ENCODE results near the gene TOP2B. TPM values are rescaled to one million over a fixed set of nuclear protein-coding genes. Genes with fewer than 3 reads are reported as not detected.

The TOP2B gene, protein sequence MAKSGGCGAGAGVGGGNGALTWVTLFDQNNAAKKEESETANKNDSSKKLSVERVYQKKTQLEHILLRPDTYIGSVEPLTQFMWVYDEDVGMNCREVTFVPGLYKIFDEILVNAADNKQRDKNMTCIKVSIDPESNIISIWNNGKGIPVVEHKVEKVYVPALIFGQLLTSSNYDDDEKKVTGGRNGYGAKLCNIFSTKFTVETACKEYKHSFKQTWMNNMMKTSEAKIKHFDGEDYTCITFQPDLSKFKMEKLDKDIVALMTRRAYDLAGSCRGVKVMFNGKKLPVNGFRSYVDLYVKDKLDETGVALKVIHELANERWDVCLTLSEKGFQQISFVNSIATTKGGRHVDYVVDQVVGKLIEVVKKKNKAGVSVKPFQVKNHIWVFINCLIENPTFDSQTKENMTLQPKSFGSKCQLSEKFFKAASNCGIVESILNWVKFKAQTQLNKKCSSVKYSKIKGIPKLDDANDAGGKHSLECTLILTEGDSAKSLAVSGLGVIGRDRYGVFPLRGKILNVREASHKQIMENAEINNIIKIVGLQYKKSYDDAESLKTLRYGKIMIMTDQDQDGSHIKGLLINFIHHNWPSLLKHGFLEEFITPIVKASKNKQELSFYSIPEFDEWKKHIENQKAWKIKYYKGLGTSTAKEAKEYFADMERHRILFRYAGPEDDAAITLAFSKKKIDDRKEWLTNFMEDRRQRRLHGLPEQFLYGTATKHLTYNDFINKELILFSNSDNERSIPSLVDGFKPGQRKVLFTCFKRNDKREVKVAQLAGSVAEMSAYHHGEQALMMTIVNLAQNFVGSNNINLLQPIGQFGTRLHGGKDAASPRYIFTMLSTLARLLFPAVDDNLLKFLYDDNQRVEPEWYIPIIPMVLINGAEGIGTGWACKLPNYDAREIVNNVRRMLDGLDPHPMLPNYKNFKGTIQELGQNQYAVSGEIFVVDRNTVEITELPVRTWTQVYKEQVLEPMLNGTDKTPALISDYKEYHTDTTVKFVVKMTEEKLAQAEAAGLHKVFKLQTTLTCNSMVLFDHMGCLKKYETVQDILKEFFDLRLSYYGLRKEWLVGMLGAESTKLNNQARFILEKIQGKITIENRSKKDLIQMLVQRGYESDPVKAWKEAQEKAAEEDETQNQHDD (N-terminal part only)
- 100 to 1,000 TPM; 109 to 112 TPM for total RNA-seq

DNA sequence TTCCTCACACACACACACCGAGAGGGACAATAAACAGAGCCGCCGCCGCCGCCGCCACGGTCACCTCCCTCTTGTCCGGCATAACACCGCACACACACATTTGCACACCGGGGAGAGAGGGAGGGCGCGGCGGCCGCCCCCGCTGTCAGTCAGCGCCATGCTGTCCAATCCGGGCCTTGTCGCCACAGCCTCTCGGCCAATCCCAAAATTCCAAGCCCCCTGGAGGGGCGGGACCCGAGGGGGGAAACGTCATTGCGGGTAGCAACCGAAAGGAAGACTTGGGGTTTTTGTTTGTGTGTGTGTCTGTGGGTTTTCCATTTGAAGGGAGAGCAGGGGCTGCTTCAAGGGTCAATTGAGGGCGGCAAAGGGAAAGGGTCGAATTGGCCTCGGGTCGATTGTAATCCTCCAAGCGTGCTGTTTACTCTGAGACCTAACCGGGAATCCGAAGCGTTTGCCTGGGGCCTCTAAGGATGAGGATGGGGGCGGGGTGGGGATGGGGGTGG lies at the start of gene TOP2B:
TSS of gene TOP2B (minus strand) at position 96 of the 503 bp plus-strand sequence. CDS start 610 bp downstream, outside the sequence.
- ChIA-PET CTCF (no interaction called here), POLR2A (interaction anchor here (0.7 to 1.1 kb wide), 2 partner anchors 119 to 126 kb away, joined by 3 read pairs; partner anchors contain the start of gene NGLY1)

DNA sequence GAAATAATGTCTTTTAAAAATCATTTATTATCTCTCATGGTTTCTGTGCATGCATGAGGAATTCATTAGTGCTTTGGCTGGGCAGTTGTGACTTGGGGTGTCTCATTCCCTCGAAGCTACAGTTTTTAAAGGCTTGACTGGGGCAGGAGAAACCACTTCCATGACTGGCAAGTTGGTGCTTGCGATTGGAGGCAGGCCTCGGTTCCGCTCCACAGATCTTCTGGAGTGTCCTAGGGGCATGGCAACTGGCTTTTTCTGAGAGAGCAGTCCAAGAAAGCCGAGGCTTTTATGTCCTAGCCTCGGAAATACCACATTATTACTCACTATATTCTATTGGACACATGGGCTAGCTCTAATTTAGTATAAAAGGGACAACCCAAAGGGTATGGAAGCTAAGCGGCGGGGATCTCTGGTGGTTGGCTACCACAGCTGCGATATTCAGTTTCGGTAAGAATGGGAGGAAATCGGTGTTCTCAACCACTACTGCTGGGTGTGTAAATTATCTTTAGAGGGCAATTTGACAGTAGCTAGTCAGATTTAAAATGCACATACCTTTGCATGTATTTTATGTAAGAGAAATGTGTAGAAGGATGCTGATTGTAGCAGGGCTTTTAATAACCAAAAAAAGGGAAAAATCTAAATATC lies 48.8 kb upstream of the TOP2B start:
- POLR2A ChIA-PET: interaction anchor here (0.6 kb wide), 1 partner anchor 46 kb away, joined by 3 read pairs; no protein-coding TSS in a partner anchor

DNA sequence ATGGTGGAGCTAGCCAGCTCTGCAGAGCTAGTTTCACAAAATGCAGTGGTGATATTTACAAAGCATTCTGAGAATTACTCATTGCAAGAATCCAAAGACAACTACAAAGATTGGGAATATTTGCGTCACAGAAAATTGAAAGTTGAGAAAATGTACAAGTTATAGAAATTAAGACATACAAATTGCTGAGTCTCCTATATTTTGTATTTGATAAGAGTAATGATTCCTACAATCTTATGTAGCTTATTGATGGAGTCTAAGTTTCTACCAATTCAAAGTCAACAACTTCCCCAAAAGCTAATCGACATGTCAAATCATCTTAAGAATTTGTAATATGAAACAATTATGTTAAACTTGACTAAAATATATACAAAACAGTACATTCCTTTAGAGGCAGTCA lies 46.4 kb upstream of the TOP2B start:
- ChIA-PET CTCF (no interaction called here), POLR2A (no interaction called here)

More for the DNA sequence above, 48.8 kb upstream of the TOP2B start:
- CTCF ChIA-PET: no interaction called here

DNA sequence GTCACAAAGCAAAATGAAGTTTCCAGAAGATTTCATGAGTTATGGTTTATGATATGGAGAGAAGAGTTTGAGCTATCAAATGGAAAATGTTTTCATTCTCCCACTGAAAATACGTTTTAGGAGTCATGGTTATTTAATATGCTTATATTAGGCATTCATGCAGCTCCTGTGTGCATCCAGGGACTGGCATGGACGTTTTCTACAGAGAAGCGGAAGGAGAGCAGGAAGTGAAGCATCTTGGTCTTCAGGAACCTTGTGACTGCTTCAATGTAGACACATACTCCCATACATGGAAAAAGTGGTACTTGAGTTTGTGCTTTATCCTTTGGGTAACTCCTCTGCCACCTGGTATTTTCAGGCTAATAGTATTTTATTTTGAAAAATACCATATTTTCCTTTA lies 43.3 kb upstream of the TOP2B start:
- CTCF ChIA-PET: no interaction called here
- POLR2A ChIA-PET: no interaction called here

DNA sequence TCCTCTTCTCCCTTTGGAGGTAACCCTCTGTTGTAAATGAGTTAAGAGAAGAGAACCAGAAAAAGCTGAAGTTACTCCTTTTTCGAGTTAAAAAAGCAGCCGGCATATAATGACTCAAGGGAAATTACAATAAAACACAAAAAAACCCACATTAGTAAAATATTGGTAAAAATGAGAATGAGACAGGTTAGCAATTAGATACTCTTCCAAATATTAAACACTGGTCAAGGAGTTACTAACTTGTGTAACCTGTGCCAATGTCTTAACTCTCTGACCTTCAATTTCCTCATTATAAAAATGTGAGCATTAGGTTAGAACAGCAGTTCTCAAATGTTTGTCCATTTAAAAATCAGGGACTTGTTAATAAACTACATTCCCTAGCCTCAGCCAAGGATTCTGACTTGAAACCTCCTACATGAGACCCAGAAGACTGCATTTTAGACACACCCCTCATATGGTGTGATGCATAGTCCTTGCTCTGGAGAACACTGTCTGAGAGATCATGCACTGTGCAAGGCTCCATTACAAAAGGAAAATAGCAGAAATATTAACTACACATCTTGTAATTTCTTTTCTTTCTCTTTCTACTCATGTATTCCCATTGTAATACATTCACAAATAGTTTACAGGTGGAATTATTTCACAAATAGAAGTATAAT lies 42.7 kb upstream of the TOP2B start:
- ChIA-PET POLR2A (no interaction called here), CTCF (no interaction called here)

DNA sequence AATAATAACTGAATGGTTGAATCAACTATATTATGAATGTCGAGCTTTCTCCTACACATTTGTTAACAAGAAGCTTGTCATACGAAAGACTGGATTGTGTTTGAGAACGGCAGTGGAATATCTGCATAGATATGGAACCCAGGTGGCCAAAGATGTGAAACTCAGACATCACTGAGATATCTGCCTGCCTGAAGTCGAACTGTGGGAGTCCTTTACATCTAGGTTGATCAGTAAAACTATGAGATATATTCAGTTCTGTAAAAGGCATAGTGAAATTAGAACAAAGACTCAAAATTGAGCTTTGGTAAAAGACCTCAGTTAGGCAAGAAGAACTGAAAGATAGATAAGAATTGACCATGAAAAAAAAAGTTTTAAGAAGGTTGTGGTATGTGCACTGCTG lies 41.5 kb upstream of the TOP2B start:
- ChIA-PET CTCF (interaction anchor here (0.6 kb wide), 1 partner anchor 111 kb away, joined by 3 read pairs; no protein-coding TSS in a partner anchor), POLR2A (no interaction called here)

DNA sequence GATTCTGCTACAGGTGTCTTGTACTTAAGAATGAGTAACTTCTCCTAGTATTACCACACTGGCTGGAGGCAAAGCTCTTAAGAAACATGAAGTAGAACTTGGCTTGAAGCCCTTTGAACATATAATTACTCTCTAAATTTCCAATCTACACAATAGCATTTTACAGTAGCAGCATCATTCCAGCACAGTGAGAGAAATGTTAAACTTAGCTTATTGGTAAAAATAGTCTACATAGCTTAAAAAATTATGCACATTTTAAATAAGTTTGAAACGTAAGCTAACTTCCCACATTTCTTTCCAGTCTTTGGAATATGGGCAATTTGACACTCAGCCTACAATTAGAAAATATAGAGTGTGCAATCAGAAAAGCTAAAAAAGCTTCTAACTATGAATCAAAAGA lies 32.8 kb upstream of the TOP2B start:
- POLR2A ChIA-PET: no interaction called here
- CTCF ChIA-PET: no interaction called here

DNA sequence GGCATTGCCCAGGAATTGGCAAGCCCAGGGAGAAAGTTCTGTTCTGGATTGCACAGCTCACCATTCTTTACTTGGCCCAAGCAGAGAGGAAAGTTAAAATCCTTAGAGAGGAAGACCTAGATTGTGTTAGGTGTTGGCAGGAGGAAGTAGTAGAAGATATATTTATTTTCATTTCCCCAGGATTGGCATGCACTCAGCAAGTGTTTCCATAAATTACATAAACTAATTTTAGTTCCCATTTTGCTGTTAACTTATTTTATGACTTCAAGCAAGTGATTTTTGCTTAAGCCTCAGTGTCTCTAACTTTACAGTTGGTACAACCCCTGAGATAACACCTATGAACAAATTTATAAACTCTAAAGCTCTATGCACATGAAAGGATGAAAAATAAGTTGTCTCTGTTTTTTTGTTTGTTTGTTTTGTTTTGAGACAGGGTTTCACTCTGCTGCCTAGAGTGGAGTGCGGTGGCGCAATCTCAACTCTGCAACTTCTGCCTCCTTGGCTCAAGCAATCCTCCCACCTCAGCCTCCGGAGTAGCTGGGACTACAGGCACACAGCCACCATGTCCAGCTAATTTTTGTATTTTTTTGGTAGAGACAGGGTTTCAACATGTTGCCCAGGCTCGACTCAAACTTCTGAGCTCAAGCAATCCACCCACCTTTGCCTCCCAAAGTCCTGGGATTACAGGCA lies 31.2 kb upstream of the TOP2B start:
- ChIA-PET CTCF (interaction anchor here (0.7 kb wide), 1 partner anchor 9 kb away, joined by 4 read pairs; no protein-coding TSS in a partner anchor), POLR2A (no interaction called here)

DNA sequence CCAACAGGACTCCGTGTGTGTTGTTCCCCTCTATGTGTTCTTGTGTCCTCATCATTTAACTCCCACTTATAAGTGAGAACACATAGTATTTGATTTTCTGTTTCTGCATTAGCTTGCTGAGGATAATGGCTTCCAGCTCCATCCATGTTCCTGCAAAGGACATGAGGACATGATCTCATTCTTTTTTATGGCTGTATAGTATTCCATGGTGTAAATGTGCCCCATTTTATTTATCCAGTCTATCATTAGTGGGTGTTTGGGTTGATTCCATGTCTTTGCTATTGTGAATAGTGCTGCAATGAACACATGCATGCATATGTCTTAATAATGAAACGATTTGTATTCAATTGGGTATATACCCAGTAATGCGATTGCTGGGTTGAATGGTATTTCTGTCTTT lies 28.5 kb upstream of the TOP2B start:
- CTCF ChIA-PET: no interaction called here
- POLR2A ChIA-PET: no interaction called here

DNA sequence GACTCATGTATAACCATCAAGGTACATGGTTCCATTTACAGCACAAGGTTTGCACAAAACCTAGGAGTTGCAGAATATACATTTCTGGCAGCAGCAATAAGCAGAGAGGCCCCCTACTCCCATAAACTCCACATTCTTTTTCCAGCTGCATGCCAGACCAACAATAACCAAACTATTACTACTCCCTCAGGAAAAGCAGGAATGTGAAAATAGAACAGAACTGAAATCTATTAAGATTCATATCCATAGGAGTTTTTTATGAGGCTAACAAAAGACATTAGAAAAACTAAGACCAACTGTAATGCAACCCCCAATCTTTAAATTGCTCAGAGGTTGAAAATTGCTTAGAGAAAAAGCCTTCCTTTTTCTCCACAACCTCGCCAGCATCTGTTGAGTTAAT lies 27.6 kb upstream of the TOP2B start:
- CTCF ChIA-PET: no interaction called here
- POLR2A ChIA-PET: no interaction called here

DNA sequence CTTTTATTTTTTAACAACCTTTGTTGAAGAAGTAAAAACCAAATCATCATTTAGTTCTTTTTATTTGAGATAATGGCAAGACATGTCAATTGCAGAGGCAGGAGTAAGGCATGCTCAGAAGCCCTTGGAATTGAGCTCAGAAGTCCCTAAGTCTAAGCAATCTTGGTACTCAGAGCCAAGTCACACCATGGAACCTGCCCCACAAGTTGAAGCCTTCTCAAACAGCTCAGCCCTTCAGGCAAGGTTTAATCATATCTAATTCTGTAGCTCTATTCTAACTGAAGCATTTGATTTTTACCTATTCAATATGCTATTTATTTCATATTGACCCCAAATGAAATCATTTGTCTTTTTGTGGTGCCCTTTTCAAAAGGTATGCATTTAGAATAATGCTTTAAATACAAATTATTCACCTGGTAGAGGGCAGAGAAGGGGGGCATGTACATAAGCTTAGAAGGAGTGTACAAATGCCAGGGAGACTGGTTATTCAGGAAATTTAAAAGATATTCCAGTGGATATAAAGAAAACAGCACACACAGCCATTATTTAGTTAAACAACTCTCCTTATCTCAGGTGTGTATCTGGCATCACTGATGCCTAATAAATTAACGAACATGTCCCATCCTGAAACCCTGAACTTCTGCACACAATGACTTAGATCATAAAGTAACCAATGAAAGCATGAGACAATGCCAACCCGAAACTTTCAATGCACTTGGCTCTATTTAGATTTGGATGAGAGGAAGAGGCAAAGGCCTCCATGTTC lies 26.2 kb upstream of the TOP2B start:
- POLR2A ChIA-PET: no interaction called here
- CTCF ChIA-PET: interaction anchor here (0.5 kb wide), 1 partner anchor 63 kb away, joined by 6 read pairs; no protein-coding TSS in a partner anchor

DNA sequence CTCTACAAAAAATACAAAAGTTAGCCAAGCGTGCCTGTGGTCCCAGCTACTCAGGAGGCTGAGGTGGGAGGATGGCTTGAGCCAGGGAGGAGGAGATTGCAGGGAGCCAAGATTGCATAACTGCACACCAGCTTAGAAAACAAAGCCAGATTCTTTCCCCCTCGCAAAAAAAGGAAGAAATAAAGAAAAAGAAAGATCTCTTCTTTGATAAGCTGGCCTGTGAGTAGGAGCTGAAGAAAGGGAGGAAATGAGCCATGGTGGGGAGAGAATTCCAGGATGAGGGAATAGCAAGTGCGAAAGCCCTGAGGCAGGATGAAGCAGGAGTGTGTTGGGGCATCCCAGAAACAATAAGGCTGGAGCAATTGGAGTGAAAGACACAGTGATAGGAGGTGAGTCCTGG lies 24.5 kb upstream of the TOP2B start:
- POLR2A ChIA-PET: no interaction called here

DNA sequence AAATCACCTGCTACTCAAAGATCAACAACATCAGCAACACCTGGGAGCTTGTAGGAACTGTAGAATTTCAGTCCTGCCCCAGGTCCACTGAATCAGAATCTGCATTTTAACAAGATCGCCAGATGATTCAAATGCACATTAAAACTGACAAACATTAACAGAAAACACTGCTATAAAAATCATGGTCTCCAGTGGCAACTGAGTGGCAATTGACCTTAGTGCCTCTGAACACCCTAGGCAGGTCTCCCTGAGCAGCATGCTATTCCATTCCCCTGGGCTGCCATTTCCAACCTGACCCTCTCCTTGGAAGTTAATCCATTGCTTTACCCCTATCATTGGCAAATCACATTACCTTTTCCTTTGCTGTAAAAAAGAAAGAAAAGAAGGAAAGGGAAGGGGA lies 23.0 kb upstream of the TOP2B start:
- POLR2A ChIA-PET: interaction anchor here (0.7 kb wide), 1 partner anchor 20 kb away, joined by 4 read pairs; no protein-coding TSS in a partner anchor
- CTCF ChIA-PET: no interaction called here

More for the DNA sequence above, 24.5 kb upstream of the TOP2B start:
- CTCF ChIA-PET: no interaction called here

DNA sequence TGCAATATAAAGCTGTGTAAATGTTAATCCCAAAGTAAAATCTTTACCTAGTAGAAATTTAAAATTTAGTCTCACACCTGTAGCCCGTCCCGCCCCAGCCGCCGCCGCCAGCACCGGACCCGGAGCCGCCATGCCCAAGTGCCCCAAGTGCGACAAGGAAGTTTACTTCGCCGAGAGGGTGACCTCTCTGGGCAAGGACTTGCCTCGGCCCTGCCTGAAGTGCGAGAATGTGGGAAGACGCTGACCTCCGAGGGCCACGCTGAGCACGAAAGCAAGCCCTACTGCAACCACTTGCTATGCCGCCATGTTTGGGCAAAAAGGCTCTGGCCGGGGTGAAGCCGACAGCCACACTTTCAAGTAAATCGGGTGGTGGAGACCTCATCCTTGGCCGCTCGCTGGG lies 22.1 kb upstream of the TOP2B start:
- ChIA-PET CTCF (no interaction called here), POLR2A (no interaction called here)

DNA sequence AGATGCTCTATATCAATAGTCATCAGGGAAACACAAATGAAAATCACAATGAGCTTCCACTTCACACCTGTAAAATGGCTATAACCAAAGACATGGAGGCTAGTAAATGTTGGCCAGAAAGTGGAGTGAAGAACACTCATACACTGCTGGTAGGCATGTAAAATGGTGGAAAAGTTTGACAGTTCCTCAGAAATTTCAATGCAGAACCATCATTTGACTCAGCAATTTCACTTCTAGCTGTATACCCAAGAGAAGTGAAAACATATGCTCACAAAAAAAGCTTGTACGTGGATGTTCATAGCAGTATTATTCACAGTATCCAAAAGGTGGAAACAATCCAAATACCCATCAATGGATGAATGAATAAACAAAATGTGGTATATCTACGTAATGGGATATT lies 19.2 kb upstream of the TOP2B start:
- CTCF ChIA-PET: no interaction called here
- POLR2A ChIA-PET: no interaction called here

DNA sequence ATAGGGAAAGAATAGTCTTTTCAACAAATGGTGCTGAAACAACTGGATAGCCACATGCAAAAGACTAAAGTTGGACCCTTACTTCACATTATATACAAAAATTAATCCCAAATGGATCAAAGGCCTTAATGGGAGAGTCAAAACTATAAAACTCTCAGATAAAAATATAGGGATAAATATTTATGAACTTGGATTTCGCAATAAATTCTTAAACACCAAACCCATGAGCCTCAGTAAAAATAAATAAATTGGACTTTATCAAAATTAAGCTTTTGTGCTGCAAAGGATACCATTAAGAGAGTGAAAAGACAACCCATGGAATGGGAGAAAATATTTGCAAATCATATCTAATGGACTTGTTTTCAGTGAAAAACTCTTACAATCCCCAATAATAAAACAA lies 18.7 kb upstream of the TOP2B start:
- CTCF ChIA-PET: no interaction called here
- POLR2A ChIA-PET: no interaction called here

DNA sequence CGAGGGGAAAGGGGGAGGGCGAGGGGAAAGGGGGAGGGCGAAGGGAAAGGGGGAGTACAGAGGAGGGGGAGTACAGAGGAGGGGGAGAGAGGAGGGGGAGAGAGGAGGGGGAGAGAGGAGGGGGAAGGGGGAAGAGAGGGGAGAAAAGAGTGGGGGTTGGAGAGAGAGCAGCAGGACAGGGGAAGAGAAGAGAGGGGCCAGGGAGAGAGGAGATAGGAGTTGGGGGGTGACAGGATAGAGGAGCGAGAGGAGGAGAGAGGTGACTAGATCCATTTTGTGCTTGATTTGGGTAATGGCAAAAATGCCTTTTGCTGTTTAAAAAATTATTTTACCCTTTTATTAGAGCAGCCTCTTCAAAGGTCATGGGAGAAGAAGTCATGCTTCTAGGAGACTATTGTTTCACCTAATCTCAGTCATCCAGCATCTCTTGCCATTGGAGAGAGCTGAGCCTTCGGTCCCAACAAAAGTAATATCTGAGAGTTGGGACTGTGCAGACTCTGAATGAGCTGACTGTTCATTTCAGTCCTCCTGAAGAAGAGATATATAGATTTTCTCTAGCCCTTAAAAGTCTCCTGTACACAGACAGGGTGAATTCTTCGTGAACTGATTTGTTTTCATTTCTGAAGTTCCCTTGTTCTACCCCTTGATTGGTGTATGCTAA lies 15.1 kb upstream of the TOP2B start:
- POLR2A ChIA-PET: no interaction called here
- CTCF ChIA-PET: no interaction called here

Measured in activated CD8-positive, alpha-beta memory T cell treated with anti-CD3 and anti-CD28 coated beads for 36 hours (primary cell).